ENCODE measurements around the gene MICAL3. TPM values are rescaled to one million over a fixed set of nuclear protein-coding genes. Genes with fewer than 3 reads are reported as not detected.

MICAL3 gene, protein sequence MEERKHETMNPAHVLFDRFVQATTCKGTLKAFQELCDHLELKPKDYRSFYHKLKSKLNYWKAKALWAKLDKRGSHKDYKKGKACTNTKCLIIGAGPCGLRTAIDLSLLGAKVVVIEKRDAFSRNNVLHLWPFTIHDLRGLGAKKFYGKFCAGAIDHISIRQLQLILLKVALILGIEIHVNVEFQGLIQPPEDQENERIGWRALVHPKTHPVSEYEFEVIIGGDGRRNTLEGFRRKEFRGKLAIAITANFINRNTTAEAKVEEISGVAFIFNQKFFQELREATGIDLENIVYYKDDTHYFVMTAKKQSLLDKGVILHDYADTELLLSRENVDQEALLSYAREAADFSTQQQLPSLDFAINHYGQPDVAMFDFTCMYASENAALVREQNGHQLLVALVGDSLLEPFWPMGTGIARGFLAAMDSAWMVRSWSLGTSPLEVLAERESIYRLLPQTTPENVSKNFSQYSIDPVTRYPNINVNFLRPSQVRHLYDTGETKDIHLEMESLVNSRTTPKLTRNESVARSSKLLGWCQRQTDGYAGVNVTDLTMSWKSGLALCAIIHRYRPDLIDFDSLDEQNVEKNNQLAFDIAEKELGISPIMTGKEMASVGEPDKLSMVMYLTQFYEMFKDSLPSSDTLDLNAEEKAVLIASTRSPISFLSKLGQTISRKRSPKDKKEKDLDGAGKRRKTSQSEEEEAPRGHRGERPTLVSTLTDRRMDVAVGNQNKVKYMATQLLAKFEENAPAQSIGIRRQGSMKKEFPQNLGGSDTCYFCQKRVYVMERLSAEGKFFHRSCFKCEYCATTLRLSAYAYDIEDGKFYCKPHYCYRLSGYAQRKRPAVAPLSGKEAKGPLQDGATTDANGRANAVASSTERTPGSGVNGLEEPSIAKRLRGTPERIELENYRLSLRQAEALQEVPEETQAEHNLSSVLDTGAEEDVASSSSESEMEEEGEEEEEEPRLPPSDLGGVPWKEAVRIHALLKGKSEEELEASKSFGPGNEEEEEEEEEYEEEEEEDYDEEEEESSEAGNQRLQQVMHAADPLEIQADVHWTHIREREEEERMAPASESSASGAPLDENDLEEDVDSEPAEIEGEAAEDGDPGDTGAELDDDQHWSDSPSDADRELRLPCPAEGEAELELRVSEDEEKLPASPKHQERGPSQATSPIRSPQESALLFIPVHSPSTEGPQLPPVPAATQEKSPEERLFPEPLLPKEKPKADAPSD (N-terminal part only)
- 15.1 and 20.2 TPM in 2 replicates for total RNA-seq

DNA sequence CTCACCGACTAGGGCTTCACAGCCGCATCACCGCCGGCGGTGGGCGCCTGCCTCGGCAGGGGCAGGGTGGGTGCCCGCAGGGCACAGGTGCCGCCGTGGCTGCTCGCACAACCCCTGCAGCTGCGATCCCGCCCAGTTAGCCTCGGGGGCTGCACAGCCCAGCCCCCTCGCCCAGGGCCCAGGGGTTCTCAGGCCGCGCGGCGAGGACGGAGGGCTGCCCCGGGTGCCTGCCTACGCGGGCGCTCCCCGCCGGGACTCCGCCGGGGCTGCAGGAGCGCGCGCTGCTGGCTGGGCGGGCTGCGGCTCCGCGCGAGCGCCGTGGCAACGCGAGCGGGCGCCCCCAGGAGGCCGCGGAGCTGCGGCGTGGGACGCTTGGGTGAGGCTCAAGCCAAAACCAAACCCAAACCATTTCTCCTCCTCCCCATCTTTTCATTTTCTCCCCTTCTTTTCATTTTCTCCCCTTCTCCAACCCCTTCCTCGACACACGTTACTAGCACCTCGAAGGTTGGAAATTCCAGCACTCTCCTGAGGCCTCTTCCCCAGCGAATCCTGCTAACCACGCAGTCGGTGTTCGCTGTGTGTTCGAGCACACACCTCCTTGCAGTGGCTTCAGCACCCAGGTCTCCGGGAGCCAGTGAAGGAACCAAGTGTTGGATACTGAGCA is at the start of gene MICAL3:
MICAL3 (minus strand) TSS at position 286 of the 664 bp plus-strand sequence. CDS start 117,749 bp downstream, outside the sequence.

DNA sequence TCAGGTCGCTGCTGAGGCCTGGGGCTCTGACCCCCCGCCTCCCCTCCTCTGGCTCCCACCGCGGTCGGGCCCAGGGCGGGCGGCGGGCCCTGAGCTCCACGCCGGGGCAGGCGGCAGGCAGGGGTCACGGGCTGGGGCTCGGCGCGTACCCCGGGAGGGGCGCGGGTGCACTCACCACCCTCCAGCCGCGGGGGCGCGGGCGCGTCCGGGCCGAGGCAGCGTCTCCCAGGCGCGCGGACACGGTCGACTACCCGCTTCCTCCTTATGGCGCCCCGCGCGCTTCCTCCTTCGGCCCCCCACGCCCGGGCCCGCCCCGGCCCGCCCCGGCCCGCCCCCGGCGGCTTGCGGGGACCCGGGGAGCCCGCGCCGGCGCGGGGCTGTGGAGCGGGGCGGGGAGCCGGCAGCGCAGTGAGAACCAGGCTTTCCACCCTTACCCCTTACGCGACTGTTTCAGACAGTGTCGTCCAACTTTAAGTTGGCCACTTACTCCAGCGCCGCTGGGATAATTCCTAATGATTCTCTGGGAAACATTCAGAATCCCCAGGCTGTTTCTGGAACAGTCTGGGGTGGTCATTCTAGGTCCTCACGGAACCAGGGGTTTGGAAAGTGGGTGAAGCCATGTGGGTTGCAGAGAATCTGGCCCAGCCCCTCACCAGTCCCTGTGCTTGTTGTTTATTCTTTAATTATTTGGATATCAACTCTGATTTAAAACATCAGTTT is 250.0 kb downstream of the MICAL3 start, which contains the start of gene BID:
BID (minus strand) TSS at position 264 of the 720 bp plus-strand sequence. CDS start 24,353 bp downstream, outside the sequence.

Other genes with a start within 250 kb of the MICAL3 start
- 20.5 and 26.6 TPM in 2 replicates for gene PEX26, start 53.4 kb upstream of the MICAL3 start, total RNA-seq
- gene TUBA8, start 86.2 kb upstream of the MICAL3 start, total RNA-seq: 0.18 TPM in 1 of 2 replicates, not detected in the other
- 5.5 and 5.8 TPM in 2 replicates for gene USP18, start 125.6 kb upstream of the MICAL3 start, total RNA-seq

All from myometrial cell (primary cell).